Kidney (tissue), 14 donors: Measurements from ENCODE around the gene GDPD5. TPM values are rescaled to one million over a fixed set of nuclear protein-coding genes. Genes with fewer than 3 reads are reported as not detected.

Source experiments
- DNase-seq, 5 donors: peaks; one replicate each; pipeline ENCODE4 v3.0.0-alpha.2; 2013 to 2020
- FAIRE-seq: peaks from 2 replicates; lab custom pipeline; 2012; peaks lifted over from hg19 to GRCh38; lab: Jason Lieb, UNC
- H3K27ac ChIP-seq, 2 donors: one replicate each; pipeline ENCODE4 v1.7.0; 2013; ENCODE audit warnings: low read depth in 2 of 2, low read length in 2 of 2, inconsistent platforms in 1 of 2
- H3K27me3 ChIP-seq: one replicate; pipeline ENCODE4 v1.7.1; 2013; ENCODE audit warnings: low read length, inconsistent platforms; ENCODE audit not compliant: control insufficient read depth, insufficient read depth
- H3K36me3 ChIP-seq, 3 donors: one replicate each; pipeline versions ENCODE4 v1.7.0 to v1.7.1; 2013; ENCODE audit warnings: low read length in 3 of 3, control low read depth in 1 of 3, inconsistent platforms in 1 of 3; ENCODE audit not compliant: insufficient read depth in 3 of 3, control insufficient read depth in 2 of 3
- H3K4me1 ChIP-seq, 3 donors: one replicate each; pipeline versions ENCODE4 v1.7.0 to v1.7.1; 2013; ENCODE audit warnings: low read length in 3 of 3, inconsistent platforms in 1 of 3, low read depth in 1 of 3; ENCODE audit not compliant: control insufficient read depth in 2 of 3, insufficient read depth in 2 of 3
- H3K4me3 ChIP-seq, 3 donors: one replicate each; pipeline versions ENCODE4 v1.7.0 to v1.8.1; 2013; ENCODE audit warnings: low read length in 3 of 3, control low read depth in 1 of 3, inconsistent platforms in 1 of 3
- H3K9ac ChIP-seq, 3 donors: one replicate each; pipeline versions ENCODE4 v1.7.0 to v1.7.1; 2013; ENCODE audit warnings: low read length in 3 of 3, control low read depth in 1 of 3, inconsistent platforms in 1 of 3
- H3K9me3 ChIP-seq, 3 donors: one replicate each; pipeline versions ENCODE4 v1.7.0 to v1.7.1; 2013; ENCODE audit warnings: low read length in 3 of 3, control low read depth in 1 of 3, inconsistent platforms in 1 of 3; ENCODE audit not compliant: control insufficient read depth in 2 of 3, insufficient read depth in 1 of 3
- intact Hi-C: fragments of 100-400 bp; cut with DNase I; formaldehyde crosslinking; loops from one replicate; pipeline ENCODE4 v1.11.1; 2022
- polyA plus RNA-seq: library from polyadenylated mRNA; stranded (reverse); fragments of 350-450 nt; fragmentation: Illumina TruSeq; extraction: RNeasy Lipid Tissue Mini Kit (QIAGEN cat#74804); gene quantifications from one replicate; pipeline ENCODE4 v1.2.3, GENCODE V29; 2014; ENCODE audit warnings: low read depth, low replicate concordance; ENCODE audit not compliant: insufficient read depth
- total RNA-seq: library from RNA; stranded (reverse); fragmentation: NEBNext Ultra II Directional; extraction: Animal tissue kit (Norgen Biotek cat#: 25700); gene quantifications from one replicate; pipeline ENCODE4 v1.2.1, GENCODE V29; 2021
- TF ChIP-seq, protein P1 (sequence below): IDR thresholded peaks from 3 replicates; pipeline ENCODE4 v1.5.1; 2012; ENCODE audit warnings: mild to moderate bottlenecking, moderate library complexity, borderline replicate concordance; ENCODE audit not compliant: insufficient read depth; ENCODE audit errors: extremely low read depth
- donor health status: control.
- donor health status: control.
- donor health status: control.
- donor health status: control.
- donor health status: control.
- donor health status: DM: yes; HTN: yes; CAD: no.
- donor health status: Normal renal cell carcinoma (clear cell type).

Gene GDPD5
- total and polyA plus RNA-seq, 2 donors from 2014 or later: 3.9 to 11.4 TPM

DNA sequence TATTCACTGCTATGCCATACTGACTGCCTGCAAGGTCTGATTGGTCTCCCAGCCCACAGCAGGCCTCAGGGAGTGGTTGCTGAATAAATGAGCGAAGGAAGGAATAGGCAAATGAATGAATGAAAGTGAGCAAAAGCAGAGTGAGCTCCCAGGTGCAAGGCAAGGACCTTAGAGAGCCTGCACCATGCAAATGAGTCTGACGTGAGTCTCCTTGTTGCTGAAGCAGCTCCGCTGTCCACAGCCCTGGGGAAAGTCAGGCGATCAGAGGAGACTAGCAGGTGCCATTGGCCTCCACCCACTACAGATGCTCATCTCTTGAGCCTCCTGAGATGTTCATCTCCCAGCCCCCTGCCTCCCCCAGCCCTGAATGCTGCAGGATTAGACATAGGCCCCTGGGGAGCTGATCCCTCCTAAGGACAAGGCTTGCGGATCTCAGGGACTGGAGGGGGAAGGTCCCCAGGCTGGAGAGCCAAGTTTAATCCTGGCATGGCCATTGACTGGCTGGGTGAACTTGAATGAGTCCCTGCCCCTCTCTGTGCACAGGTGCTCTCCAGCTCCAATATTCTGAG, 22.1 kb downstream of the GDPD5 start:
- FAIRE-seq (no peak), DNase-seq (no peak)
- TF ChIP-seq, protein P1, sequence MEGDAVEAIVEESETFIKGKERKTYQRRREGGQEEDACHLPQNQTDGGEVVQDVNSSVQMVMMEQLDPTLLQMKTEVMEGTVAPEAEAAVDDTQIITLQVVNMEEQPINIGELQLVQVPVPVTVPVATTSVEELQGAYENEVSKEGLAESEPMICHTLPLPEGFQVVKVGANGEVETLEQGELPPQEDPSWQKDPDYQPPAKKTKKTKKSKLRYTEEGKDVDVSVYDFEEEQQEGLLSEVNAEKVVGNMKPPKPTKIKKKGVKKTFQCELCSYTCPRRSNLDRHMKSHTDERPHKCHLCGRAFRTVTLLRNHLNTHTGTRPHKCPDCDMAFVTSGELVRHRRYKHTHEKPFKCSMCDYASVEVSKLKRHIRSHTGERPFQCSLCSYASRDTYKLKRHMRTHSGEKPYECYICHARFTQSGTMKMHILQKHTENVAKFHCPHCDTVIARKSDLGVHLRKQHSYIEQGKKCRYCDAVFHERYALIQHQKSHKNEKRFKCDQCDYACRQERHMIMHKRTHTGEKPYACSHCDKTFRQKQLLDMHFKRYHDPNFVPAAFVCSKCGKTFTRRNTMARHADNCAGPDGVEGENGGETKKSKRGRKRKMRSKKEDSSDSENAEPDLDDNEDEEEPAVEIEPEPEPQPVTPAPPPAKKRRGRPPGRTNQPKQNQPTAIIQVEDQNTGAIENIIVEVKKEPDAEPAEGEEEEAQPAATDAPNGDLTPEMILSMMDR: no peak
- Histone ChIP-seq H3K36me3 (no peaks in the 10 kb centered on the region), H3K4me3 (no peak overlapping the region), H3K27me3 (no peaks in the 10 kb centered on the region), H3K27ac (no peak overlapping the region), H3K9ac (no peak overlapping the region), H3K4me1 (peaks cover 0 to 5% (median 5%) of the 10 kb centered on the region in 3 donors), H3K9me3 (no peaks in the 10 kb centered on the region)
- intact Hi-C loops: no loop called here

DNA sequence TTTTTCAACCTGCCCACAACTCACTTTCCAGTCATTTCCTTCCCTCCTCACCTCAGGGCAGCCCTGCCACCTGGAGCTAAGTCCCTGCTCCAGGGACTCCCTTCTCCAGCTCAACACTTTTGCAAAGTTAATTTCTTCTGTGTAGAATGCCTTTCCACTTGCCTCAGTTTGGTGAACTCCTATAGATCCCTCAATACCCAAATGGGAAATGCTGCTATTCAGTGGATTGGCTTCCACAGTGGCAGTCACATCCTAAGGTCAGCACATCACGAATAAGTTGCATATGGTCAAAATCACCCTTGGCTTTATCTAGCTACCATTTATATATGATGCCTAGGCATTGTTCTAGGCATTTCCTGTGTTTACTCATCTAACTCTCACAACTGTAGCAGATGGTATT, 23.6 kb downstream of the GDPD5 start:
- Histone ChIP-seq H3K27me3 (no peaks in the 10 kb centered on the region), H3K9me3 (no peaks in the 10 kb centered on the region), H3K4me1 (peaks cover 0 to 3% (median 0%) of the 10 kb centered on the region in 3 donors), H3K36me3 (no peaks in the 10 kb centered on the region), H3K27ac (no peak overlapping the region), H3K9ac (no peak overlapping the region), H3K4me3 (no peak overlapping the region)
- TF ChIP-seq, protein P1: no peak
- no peak for DNase-seq
- FAIRE-seq: no peak
- intact Hi-C loops: no loop called here

- Histone ChIP-seq H3K9ac (no peak overlapping the region), H3K27me3 (no peaks in the 10 kb centered on the region), H3K27ac (no peak overlapping the region), H3K4me1 (no peaks in the 10 kb centered on the region), H3K36me3 (no peaks in the 10 kb centered on the region), H3K9me3 (no peaks in the 10 kb centered on the region), H3K4me3 (no peak overlapping the region)
- TF ChIP-seq, protein P1: no peak
- no peak for DNase-seq
- FAIRE-seq: no peak
- intact Hi-C loops: no loop called here
Observed at GRCh38 chr11:75500742-75501141, 25.0 kb downstream of the GDPD5 start.
